ENCODE results near the gene FAM210A.

Gene FAM210A

DNA sequence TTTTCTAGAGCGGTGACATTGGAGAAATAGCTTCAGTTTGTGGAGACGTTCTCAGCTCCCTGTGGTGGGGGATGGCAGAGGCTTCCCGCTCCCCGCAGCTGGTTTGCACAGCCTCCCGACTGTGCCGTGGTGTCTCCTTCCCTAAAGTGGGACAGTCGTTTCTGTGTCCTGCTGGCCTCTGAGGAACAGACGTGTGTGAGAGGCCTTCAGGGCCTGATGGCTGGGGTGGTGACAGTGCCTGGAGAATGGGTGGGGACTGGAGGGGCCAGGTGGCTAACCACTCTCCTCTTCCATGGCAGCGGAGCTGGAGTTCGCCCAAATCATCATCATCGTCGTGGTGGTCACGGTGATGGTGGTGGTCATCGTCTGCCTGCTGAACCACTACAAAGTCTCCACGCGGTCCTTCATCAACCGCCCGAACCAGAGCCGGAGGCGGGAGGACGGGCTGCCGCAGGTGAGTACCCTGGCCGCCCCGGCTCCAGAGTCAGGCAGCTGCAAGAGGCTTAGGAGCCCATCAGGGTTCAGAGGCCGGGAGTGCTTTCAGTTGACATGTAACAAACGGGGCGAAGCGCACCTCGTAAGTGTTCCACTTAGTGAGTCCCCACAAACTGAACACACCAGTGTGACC lies 105.4 kb downstream of the FAM210A start:
- Histone ChIP-seq H2BK15ac (ENCODE audit: low read depth, poor library complexity, severe bottlenecking) (no peak overlapping the region), H3K4me2 (ENCODE audit: low read length, poor library complexity, severe bottlenecking) (no peak overlapping the region), H3K9ac (ENCODE audit: low read length) (no peak overlapping the region), H4K91ac (ENCODE audit: low read length) (no peak overlapping the region), H3K4me3 (ENCODE audit: insufficient read depth in 1 of 2, low read depth in 1 of 2, low read length in 2 of 2) (no peak overlapping the region), H3K79me1 (replicated peaks; ENCODE audit: low read length, poor library complexity, severe bottlenecking) (no peaks in the 10 kb centered on the region), H3K23ac (ENCODE audit: low read length in 2 of 2) (no peak overlapping the region), H4K8ac (ENCODE audit: low read length) (no peak overlapping the region), H3K14ac (ENCODE audit: low read length in 2 of 2) (no peak overlapping the region), H2BK12ac (ENCODE audit: low read length in 2 of 2) (no peak overlapping the region), H2AK5ac (ENCODE audit: low read length, severe bottlenecking) (no peak overlapping the region), H3K4me1 (ENCODE audit: control insufficient read depth, insufficient read depth, low read depth, low read length) (no peaks in the 10 kb centered on the region), H3K9me3 (ENCODE audit: control insufficient read depth, low read length) (no peaks in the 10 kb centered on the region), H3K27ac (ENCODE audit: low read length, poor library complexity, severe bottlenecking) (no peak overlapping the region), H3K18ac (ENCODE audit: low read depth in 1 of 2, low read length in 2 of 2) (no peak overlapping the region), H2AFZ (ENCODE audit: low read depth, low read length) (no peak overlapping the region), H3K4ac (ENCODE audit: low read depth in 1 of 2, low read length in 2 of 2) (no peak overlapping the region), H2BK5ac (ENCODE audit: low read depth, low read length, poor library complexity, severe bottlenecking) (no peak overlapping the region), H3K36me3 (ENCODE audit: control insufficient read depth in 1 of 2, insufficient read depth in 2 of 2, low read depth in 1 of 2, low read length in 2 of 2) (no peaks in the 10 kb centered on the region), H3K27me3 (ENCODE audit: control insufficient read depth in 1 of 2, insufficient read depth in 1 of 2, low read length in 2 of 2) (peaks cover 11 to 22% of the 10 kb centered on the region in 2 experiments), H2BK120ac (ENCODE audit: low read depth, low read length) (no peak overlapping the region)
- DNase-seq = no peak
- 92% methylated on average over 29 of the region's 29 CpGs for WGBS

- no peak overlapping the region for H2BK15ac ChIP-seq (ENCODE audit: low read depth, poor library complexity, severe bottlenecking)
- no peak overlapping the region for H2AK5ac ChIP-seq (ENCODE audit: low read length, severe bottlenecking)
- WGBS = 86% methylated on average over 9 of the region's 10 CpGs
- no peak overlapping the region for H3K9ac ChIP-seq (ENCODE audit: low read length)
- no peak overlapping the region for H3K18ac ChIP-seq (ENCODE audit: low read depth in 1 of 2, low read length in 2 of 2)
- H3K79me1 ChIP-seq (replicated peaks; ENCODE audit: low read length, poor library complexity, severe bottlenecking) = no peaks in the 10 kb centered on the region
- DNase-seq = no peak
- H4K8ac ChIP-seq (ENCODE audit: low read length) = no peak overlapping the region
- no peak overlapping the region for H2BK5ac ChIP-seq (ENCODE audit: low read depth, low read length, poor library complexity, severe bottlenecking)
- no peaks in the 10 kb centered on the region for H3K4me1 ChIP-seq (ENCODE audit: control insufficient read depth, insufficient read depth, low read depth, low read length)
- no peak overlapping the region for H2BK120ac ChIP-seq (ENCODE audit: low read depth, low read length)
- no peak overlapping the region for H3K4me2 ChIP-seq (ENCODE audit: low read length, poor library complexity, severe bottlenecking)
- no peak overlapping the region for H3K4me3 ChIP-seq (ENCODE audit: insufficient read depth in 1 of 2, low read depth in 1 of 2, low read length in 2 of 2)
- H3K23ac ChIP-seq (ENCODE audit: low read length in 2 of 2) = no peak overlapping the region
- no peak overlapping the region for H3K14ac ChIP-seq (ENCODE audit: low read length in 2 of 2)
- peaks cover 11 to 22% of the 10 kb centered on the region in 2 experiments for H3K27me3 ChIP-seq (ENCODE audit: control insufficient read depth in 1 of 2, insufficient read depth in 1 of 2, low read length in 2 of 2)
- no peaks in the 10 kb centered on the region for H3K36me3 ChIP-seq (ENCODE audit: control insufficient read depth in 1 of 2, insufficient read depth in 2 of 2, low read depth in 1 of 2, low read length in 2 of 2)
- H3K4ac ChIP-seq (ENCODE audit: low read depth in 1 of 2, low read length in 2 of 2) = no peak overlapping the region
- peak overlapping the region; percentile 20 for H4K91ac ChIP-seq (ENCODE audit: low read length)
- no peak overlapping the region for H3K27ac ChIP-seq (ENCODE audit: low read length, poor library complexity, severe bottlenecking)
- H2BK12ac ChIP-seq (ENCODE audit: low read length in 2 of 2) = no peak overlapping the region
- no peak overlapping the region for H2AFZ ChIP-seq (ENCODE audit: low read depth, low read length)
- H3K9me3 ChIP-seq (ENCODE audit: control insufficient read depth, low read length) = no peaks in the 10 kb centered on the region
These were observed 106.1 kb downstream of the FAM210A start for GRCh38 chr18:13620206-13620672.

GRCh38 chr18:13619505-13620205 lies 106.7 kb downstream of the FAM210A start:
- no peak overlapping the region for H3K4me2 ChIP-seq (ENCODE audit: low read length, poor library complexity, severe bottlenecking)
- no peaks in the 10 kb centered on the region for H3K36me3 ChIP-seq (ENCODE audit: control insufficient read depth in 1 of 2, insufficient read depth in 2 of 2, low read depth in 1 of 2, low read length in 2 of 2)
- no peak overlapping the region for H4K8ac ChIP-seq (ENCODE audit: low read length)
- peaks cover 8 to 28% of the 10 kb centered on the region in 2 experiments for H3K27me3 ChIP-seq (ENCODE audit: control insufficient read depth in 1 of 2, insufficient read depth in 1 of 2, low read length in 2 of 2)
- no peak overlapping the region for H2AFZ ChIP-seq (ENCODE audit: low read depth, low read length)
- H3K27ac ChIP-seq (ENCODE audit: low read length, poor library complexity, severe bottlenecking) = no peak overlapping the region
- 88% methylated on average over 16 of the region's 20 CpGs for WGBS
- no peak overlapping the region for H2BK12ac ChIP-seq (ENCODE audit: low read length in 2 of 2)
- H3K18ac ChIP-seq (ENCODE audit: low read depth in 1 of 2, low read length in 2 of 2) = no peak overlapping the region
- H4K91ac ChIP-seq (ENCODE audit: low read length) = peak overlapping the region; percentile 20
- no peak overlapping the region for H3K9ac ChIP-seq (ENCODE audit: low read length)
- H3K4me1 ChIP-seq (ENCODE audit: control insufficient read depth, insufficient read depth, low read depth, low read length) = no peaks in the 10 kb centered on the region
- no peaks in the 10 kb centered on the region for H3K9me3 ChIP-seq (ENCODE audit: control insufficient read depth, low read length)
- H3K23ac ChIP-seq (ENCODE audit: low read length in 2 of 2) = no peak overlapping the region
- H3K4ac ChIP-seq (ENCODE audit: low read depth in 1 of 2, low read length in 2 of 2) = no peak overlapping the region
- H3K4me3 ChIP-seq (ENCODE audit: insufficient read depth in 1 of 2, low read depth in 1 of 2, low read length in 2 of 2) = no peak overlapping the region
- no peak overlapping the region for H2BK5ac ChIP-seq (ENCODE audit: low read depth, low read length, poor library complexity, severe bottlenecking)
- H2BK120ac ChIP-seq (ENCODE audit: low read depth, low read length) = no peak overlapping the region
- peak overlapping the region in 1 of 2 experiments; percentile 30 for H3K14ac ChIP-seq (ENCODE audit: low read length in 2 of 2)
- H2AK5ac ChIP-seq (ENCODE audit: low read length, severe bottlenecking) = no peak overlapping the region
- no peaks in the 10 kb centered on the region for H3K79me1 ChIP-seq (replicated peaks; ENCODE audit: low read length, poor library complexity, severe bottlenecking)
- DNase-seq = no peak
- no peak overlapping the region for H2BK15ac ChIP-seq (ENCODE audit: low read depth, poor library complexity, severe bottlenecking)

GRCh38 chr18:13618760-13619438 lies 107.5 kb downstream of the FAM210A start:
- no peak overlapping the region for H3K9ac ChIP-seq (ENCODE audit: low read length)
- no peak overlapping the region for H3K4me3 ChIP-seq (ENCODE audit: insufficient read depth in 1 of 2, low read depth in 1 of 2, low read length in 2 of 2)
- peaks cover 4 to 27% of the 10 kb centered on the region in 2 experiments for H3K27me3 ChIP-seq (ENCODE audit: control insufficient read depth in 1 of 2, insufficient read depth in 1 of 2, low read length in 2 of 2)
- H3K9me3 ChIP-seq (ENCODE audit: control insufficient read depth, low read length) = no peaks in the 10 kb centered on the region
- no peak overlapping the region for H2AK5ac ChIP-seq (ENCODE audit: low read length, severe bottlenecking)
- no peak overlapping the region for H4K91ac ChIP-seq (ENCODE audit: low read length)
- H3K23ac ChIP-seq (ENCODE audit: low read length in 2 of 2) = no peak overlapping the region
- H2AFZ ChIP-seq (ENCODE audit: low read depth, low read length) = no peak overlapping the region
- 84% methylated on average over 12 of the region's 13 CpGs for WGBS
- H3K14ac ChIP-seq (ENCODE audit: low read length in 2 of 2) = no peak overlapping the region
- no peaks in the 10 kb centered on the region for H3K36me3 ChIP-seq (ENCODE audit: control insufficient read depth in 1 of 2, insufficient read depth in 2 of 2, low read depth in 1 of 2, low read length in 2 of 2)
- no peaks in the 10 kb centered on the region for H3K4me1 ChIP-seq (ENCODE audit: control insufficient read depth, insufficient read depth, low read depth, low read length)
- no peak overlapping the region for H3K4me2 ChIP-seq (ENCODE audit: low read length, poor library complexity, severe bottlenecking)
- H4K8ac ChIP-seq (ENCODE audit: low read length) = no peak overlapping the region
- H2BK5ac ChIP-seq (ENCODE audit: low read depth, low read length, poor library complexity, severe bottlenecking) = no peak overlapping the region
- no peaks in the 10 kb centered on the region for H3K79me1 ChIP-seq (replicated peaks; ENCODE audit: low read length, poor library complexity, severe bottlenecking)
- DNase-seq = no peak
- H2BK120ac ChIP-seq (ENCODE audit: low read depth, low read length) = no peak overlapping the region
- no peak overlapping the region for H2BK12ac ChIP-seq (ENCODE audit: low read length in 2 of 2)
- H3K18ac ChIP-seq (ENCODE audit: low read depth in 1 of 2, low read length in 2 of 2) = no peak overlapping the region
- H2BK15ac ChIP-seq (ENCODE audit: low read depth, poor library complexity, severe bottlenecking) = no peak overlapping the region
- H3K27ac ChIP-seq (ENCODE audit: low read length, poor library complexity, severe bottlenecking) = no peak overlapping the region
- H3K4ac ChIP-seq (ENCODE audit: low read depth in 1 of 2, low read length in 2 of 2) = no peak overlapping the region
